H1 (cell line): ENCODE data around the gene OPALIN. TPM values are rescaled to one million over a fixed set of nuclear protein-coding genes. Genes with fewer than 3 reads are reported as not detected.

Experiments used
- CTCF ChIA-PET: fragments of 300-600 bp; sonication (Branson Sonifier 250); formaldehyde crosslinking; loops from one replicate; lab custom pipeline; 2021; ENCODE audit not compliant: partially characterized antibody; lab: Charles Lee
- POLR2A ChIA-PET: fragments of 300-600 bp; sonication (Branson Sonifier 250); formaldehyde crosslinking; loops from one replicate; lab custom pipeline; 2021; ENCODE audit warnings: inconsistent platforms; ENCODE audit not compliant: partially characterized antibody; lab: Charles Lee
- DNase-seq, 2 experiments: peaks; one replicate each; pipeline versions ENCODE4 v3.0.0 to v3.0.0-alpha.2; 2010 to 2022; ENCODE audit warnings: low spot score in 2 of 2, low read depth in 1 of 2, mixed read lengths in 1 of 2
- FAIRE-seq: peaks from 2 replicates; lab custom pipeline; 2011; peaks lifted over from hg19 to GRCh38; lab: Jason Lieb, UNC
- H2AFZ ChIP-seq: 2 replicates; pipeline ENCODE4 v1.8.1; 2012; ENCODE audit warnings: low read length, inconsistent platforms
- H2AK5ac ChIP-seq: 2 replicates; pipeline ENCODE4 v1.6.1; 2013; ENCODE audit warnings: low read depth, low read length
- H2BK120ac ChIP-seq: replicated peaks from 2 replicates; pipeline ENCODE3; 2013; ENCODE audit warnings: low read depth, low read length, inconsistent platforms
- H2BK12ac ChIP-seq: 2 replicates; pipeline ENCODE4 v1.6.1; 2013; ENCODE audit warnings: low read depth, low read length
- H2BK15ac ChIP-seq: 2 replicates; pipeline ENCODE4 v1.6.1; 2013; ENCODE audit warnings: low read length
- H2BK20ac ChIP-seq: 2 replicates; pipeline ENCODE4 v1.6.1; 2013; ENCODE audit warnings: low read length
- H2BK5ac ChIP-seq: 2 replicates; pipeline ENCODE4 v1.6.1; 2013; ENCODE audit warnings: low read depth, low read length
- H3K14ac ChIP-seq: 2 replicates; pipeline ENCODE4 v1.6.1; 2013; ENCODE audit warnings: inconsistent platforms; ENCODE audit not compliant: insufficient read length
- H3K18ac ChIP-seq: 2 replicates; pipeline ENCODE4 v1.6.1; 2013; ENCODE audit warnings: low read length; ENCODE audit errors: extremely low read depth
- H3K23ac ChIP-seq: 2 replicates; pipeline ENCODE4 v1.6.1; 2013; ENCODE audit warnings: inconsistent platforms; ENCODE audit not compliant: insufficient read length
- H3K23me2 ChIP-seq: 2 replicates; pipeline ENCODE4 v1.6.1; 2013; ENCODE audit warnings: low read depth, low read length
- H3K27ac ChIP-seq: 2 replicates; pipeline ENCODE4 v1.6.1; 2011; ENCODE audit warnings: low read depth, low read length, inconsistent platforms
- H3K27me3 ChIP-seq, 4 experiments: replicated peaks in 1 of 4; 1 replicate in 1 of 4; 2 replicates in 3 of 4; pipeline versions ENCODE4 v1.6.1 to v1.8.1; 2011 to 2013; ENCODE audit warnings: low read length in 3 of 4, mild to moderate bottlenecking in 3 of 4, inconsistent platforms in 2 of 4, mixed read lengths in 2 of 4, moderate library complexity in 1 of 4; ENCODE audit not compliant: control insufficient read depth in 3 of 4, insufficient read depth in 3 of 4; ENCODE audit errors: extremely low read depth in 1 of 4
- H3K36me3 ChIP-seq, 4 experiments: 2 replicates each; pipeline versions ENCODE4 v1.6.1 to v1.8.1; 2011 to 2013; ENCODE audit warnings: mild to moderate bottlenecking in 4 of 4, low read length in 3 of 4, moderate library complexity in 2 of 4, control low read depth in 1 of 4, inconsistent platforms in 1 of 4; ENCODE audit not compliant: insufficient read depth in 4 of 4, control insufficient read depth in 2 of 4
- H3K4ac ChIP-seq: replicated peaks from 2 replicates; pipeline ENCODE3; 2013; ENCODE audit warnings: low read length, low read depth, mixed read lengths, inconsistent platforms; ENCODE audit not compliant: insufficient read length
- H3K4me1 ChIP-seq, 4 experiments: replicated peaks in 1 of 4; 1 replicate in 1 of 4; 2 replicates in 3 of 4; pipeline versions ENCODE4 v1.6.1 to v1.8.1; 2011 to 2013; ENCODE audit warnings: low read length in 3 of 4, inconsistent platforms in 2 of 4, mixed read lengths in 1 of 4; ENCODE audit not compliant: insufficient read depth in 4 of 4, control insufficient read depth in 3 of 4
- H3K4me2 ChIP-seq, 2 experiments: 2 replicates each; pipeline versions ENCODE4 v1.6.1 to v1.8.1; 2011 to 2013; ENCODE audit warnings: low read depth in 2 of 2, low read length in 2 of 2, control low read depth in 1 of 2, inconsistent platforms in 1 of 2, mild to moderate bottlenecking in 1 of 2; ENCODE audit not compliant: insufficient read depth in 1 of 2
- H3K4me3 ChIP-seq, 4 experiments: fragments of 200-600, 300-600 bp in 1 of 4; sonication (generic), shearing (Covaris generic), sonication (Bioruptor Twin) in 1 of 4; 2 replicates each; pipeline versions ENCODE4 v1.5.1 to v1.8.1; 2011 to 2016; ENCODE audit warnings: low read length in 4 of 4, low read depth in 3 of 4, control low read depth in 2 of 4, inconsistent platforms in 2 of 4, mild to moderate bottlenecking in 2 of 4, mixed read lengths in 1 of 4, moderate library complexity in 1 of 4; ENCODE audit not compliant: insufficient read depth in 2 of 4; ENCODE audit errors: extremely low read depth in 1 of 4
- H3K56ac ChIP-seq: replicated peaks from 2 replicates; pipeline ENCODE3; 2013; ENCODE audit warnings: low read depth, mild to moderate bottlenecking, mixed read lengths, low read length, inconsistent platforms; ENCODE audit not compliant: insufficient read length
- H3K79me1 ChIP-seq: 2 replicates; pipeline ENCODE4 v1.6.1; 2013; ENCODE audit warnings: low read depth, low read length, control low read depth
- H3K79me2 ChIP-seq, 2 experiments: 2 replicates each; pipeline versions ENCODE4 v1.6.1 to v1.8.1; 2012 to 2013; ENCODE audit warnings: low read length in 2 of 2, mild to moderate bottlenecking in 2 of 2, inconsistent platforms in 1 of 2; ENCODE audit not compliant: insufficient read depth in 2 of 2, control insufficient read depth in 1 of 2
- H3K9ac ChIP-seq, 4 experiments: replicated peaks in 1 of 4; 1 replicate in 1 of 4; 2 replicates in 3 of 4; pipeline versions ENCODE4 v1.6.1 to v1.8.1; 2011 to 2013; ENCODE audit warnings: low read depth in 3 of 4, low read length in 3 of 4, control low read depth in 2 of 4, mild to moderate bottlenecking in 2 of 4, moderate library complexity in 2 of 4, inconsistent platforms in 1 of 4; ENCODE audit errors: extremely low read depth in 1 of 4
- H3K9me3 ChIP-seq, 2 experiments: 2 replicates each; pipeline versions ENCODE4 v1.6.1 to v1.8.1; 2012 to 2013; ENCODE audit warnings: mild to moderate bottlenecking in 2 of 2, moderate library complexity in 2 of 2, control low read depth in 1 of 2, inconsistent platforms in 1 of 2, low read depth in 1 of 2, low read length in 1 of 2, mixed read lengths in 1 of 2; ENCODE audit not compliant: insufficient read depth in 2 of 2
- H4K20me1 ChIP-seq, 2 experiments: replicated peaks in 1 of 2; 2 replicates each; pipeline versions ENCODE3 to v1.8.1; 2011 to 2013; ENCODE audit warnings: inconsistent platforms in 2 of 2, low read length in 2 of 2, mild to moderate bottlenecking in 1 of 2; ENCODE audit not compliant: insufficient read depth in 2 of 2, control insufficient read depth in 1 of 2
- H4K5ac ChIP-seq: 2 replicates; pipeline ENCODE4 v1.6.1; 2013; ENCODE audit warnings: low read length, low read depth, mixed read lengths, inconsistent platforms; ENCODE audit not compliant: insufficient read length
- H4K8ac ChIP-seq: 2 replicates; pipeline ENCODE4 v1.8.0; 2013; ENCODE audit warnings: mild to moderate bottlenecking, moderate library complexity, low read length, inconsistent platforms; ENCODE audit not compliant: insufficient read depth; ENCODE audit errors: extremely low read depth
- H4K91ac ChIP-seq: replicated peaks from 2 replicates; pipeline ENCODE3; 2013; ENCODE audit warnings: low read length, mixed read lengths, inconsistent platforms; ENCODE audit not compliant: insufficient read length
- CHD2 ChIP-seq: IDR thresholded peaks from 2 replicates; pipeline ENCODE4 v1.6.1; 2012; ENCODE audit warnings: low read length, improper control_type of control experiment
- CTCF ChIP-seq, 3 experiments: IDR thresholded peaks; 1 replicate in 2 of 3; 2 replicates in 1 of 3; pipeline versions ENCODE4 v1.5.1 to v1.6.1; 2011; ENCODE audit warnings: low read length in 3 of 3, mild to moderate bottlenecking in 3 of 3, inconsistent platforms in 2 of 3, low read depth in 1 of 3, moderate library complexity in 1 of 3; ENCODE audit not compliant: insufficient read depth in 1 of 3; ENCODE audit errors: control extremely low read depth in 1 of 3
- RAD21 ChIP-seq, 2 experiments: IDR thresholded peaks in 1 of 2; conservative IDR thresholded peaks in 1 of 2; 2 replicates each; pipeline ENCODE4 v1.6.1; 2011; ENCODE audit warnings: low read depth in 2 of 2, low read length in 2 of 2, improper control_type of control experiment in 1 of 2, inconsistent platforms in 1 of 2, mild to moderate bottlenecking in 1 of 2, moderate library complexity in 1 of 2
- SRF ChIP-seq: IDR thresholded peaks from 2 replicates; pipeline ENCODE4 v1.6.1; 2011; ENCODE audit warnings: mild to moderate bottlenecking, low read depth, low read length, moderate library complexity
- WGBS, 2 experiments: shearing (Covaris generic) in 1 of 2; methylation state at CpG; one replicate each; pipeline versions ENCODE4 v1.1.6 to v1.1.7; 2013 to 2015; ENCODE audit warnings: low lambda C conversion rate in 2 of 2, mixed read lengths in 2 of 2, inconsistent platforms in 1 of 2, low coverage in 1 of 2, missing lambda C conversion rate in 1 of 2; ENCODE audit not compliant: insufficient replicate concordance in 2 of 2, insufficient coverage in 1 of 2, insufficient read length in 1 of 2; ENCODE audit errors: extremely low coverage in 1 of 2, missing lambda C conversion rate in 1 of 2; 5-methylcytosine and 5-hydroxymethylcytosine counted together
- polyA plus RNA-seq, 7 experiments: library from polyadenylated mRNA; depleted of rRNA in 3 of 7; stranded (reverse) in 5 of 7; unstranded in 2 of 7; fragments of >200 nt in 5 of 7; fragments of 200-250 nt in 2 of 7; gene quantifications; 1 replicate in 5 of 7; 2 replicates in 1 of 7; 4 replicates in 1 of 7; pipeline versions ENCODE4 v1.2.1 to v1.2.3, GENCODE V29; 2011 to 2013; ENCODE audit warnings: missing spikeins in 2 of 7, mixed read lengths in 2 of 7
- total RNA-seq: library from RNA; stranded (reverse); fragmentation: NEBNext Ultra II Directional; extraction: Animal tissue kit (Norgen Biotek cat#: 25700); gene quantifications from 2 replicates; pipeline ENCODE4 v1.2.1, GENCODE V29; 2021

OPALIN gene
- total and polyA plus RNA-seq, 2 of the 8 experiments (the other 6 are each of a cell fraction or from before 2014, with no cell fraction given) = 0.03 TPM; not detected in 1

GRCh38 chr10:96324447-96324846 is 34.4 kb downstream of the OPALIN start:
- Histone ChIP-seq H4K8ac (no peak overlapping the region), H3K14ac (no peak overlapping the region), H4K5ac (no peak overlapping the region), H2AFZ (no peak overlapping the region), H3K23me2 (no peaks in the 10 kb centered on the region), H3K79me2 (no peaks in the 10 kb centered on the region), H2BK12ac (no peak overlapping the region), H2AK5ac (no peak overlapping the region), H3K4ac (no peak overlapping the region), H3K9ac (no peak overlapping the region), H4K20me1 (no peaks in the 10 kb centered on the region), H3K27me3 (no peaks in the 10 kb centered on the region), H3K27ac (no peak overlapping the region), H3K4me3 (no peak overlapping the region), H2BK120ac (no peak overlapping the region), H3K4me2 (no peak overlapping the region), H2BK20ac (no peak overlapping the region), H3K23ac (no peak overlapping the region), H3K56ac (no peak overlapping the region), H3K18ac (no peak overlapping the region), H2BK15ac (no peak overlapping the region; the same call in 1 of the 2 replicates), H3K4me1 (peaks cover 0 to 6% (median 0%) of the 10 kb centered on the region in 4 experiments; a peak in 2 of 7 replicates), H3K36me3 (no peaks in the 10 kb centered on the region), H2BK5ac (no peak overlapping the region), H3K79me1 (no peaks in the 10 kb centered on the region), H3K9me3 (no peaks in the 10 kb centered on the region), H4K91ac (no peak overlapping the region)
- ChIA-PET POLR2A (no interaction called here), CTCF (interaction anchor here (0.7 to 11.8 kb wide), 11 partner anchors 8 to 307 kb away, joined by 3 to 119 read pairs (median 3); partner anchors contain the start of gene DNTT)
- FAIRE-seq (no peak), DNase-seq (no peak)
- WGBS, 2 experiments = 75% methylated on average over 2 of the region's 2 CpGs; no CpG with 5 or more reads in 1 of the 2 experiments
- TF ChIP-seq CHD2 (no peak), SRF (no peak), RAD21 (IDR thresholded peaks at IDR 0.05 in 1 of 2, conservative IDR thresholded peaks at IDR 0.05 in 1 of 2; ENCODE audit: low read depth in 2 of 2, low read length in 2 of 2) (peak; percentile 46 to 56; a peak in 3 of 4 replicates), CTCF (IDR thresholded peaks at IDR 0.05; ENCODE audit: control extremely low read depth in 1 of 3, insufficient read depth in 1 of 3, low read depth in 1 of 3, low read length in 3 of 3) (peak; percentile 21 to 29 (median 27); a peak in 3 of 4 replicates)
